Retina (tissue), 1 donor: ENCODE results near the gene NRGN.
A peak's percentile ranks its signal among the peaks of the same experiment; 100 is the strongest.
"Not testable (repeated sequence)": the region's sequence is repeated elsewhere in the genome, so short reads cannot be mapped to it uniquely, and the experiment has no call there.

Source experiments
- DNase-seq: peaks from one replicate; pipeline ENCODE4 v3.0.0-alpha.2; 2016

Gene NRGN

GRCh38 chr11:124758355-124759265 is 18.9 kb downstream of the NRGN start:
- peak; percentile 85 for DNase-seq

GRCh38 chr11:124759266-124760204 is 19.8 kb downstream of the NRGN start:
- DNase-seq, result peak; percentile 75

- DNase-seq, result peak; percentile 55
These were observed 20.5 kb downstream of the NRGN start for GRCh38 chr11:124760205-124760652.

GRCh38 chr11:124760806-124761205 is 21.1 kb downstream of the NRGN start:
- DNase-seq, result no peak

GRCh38 chr11:124761301-124762104 is 21.8 kb downstream of the NRGN start:
- peak; percentile 38 for DNase-seq

DNA sequence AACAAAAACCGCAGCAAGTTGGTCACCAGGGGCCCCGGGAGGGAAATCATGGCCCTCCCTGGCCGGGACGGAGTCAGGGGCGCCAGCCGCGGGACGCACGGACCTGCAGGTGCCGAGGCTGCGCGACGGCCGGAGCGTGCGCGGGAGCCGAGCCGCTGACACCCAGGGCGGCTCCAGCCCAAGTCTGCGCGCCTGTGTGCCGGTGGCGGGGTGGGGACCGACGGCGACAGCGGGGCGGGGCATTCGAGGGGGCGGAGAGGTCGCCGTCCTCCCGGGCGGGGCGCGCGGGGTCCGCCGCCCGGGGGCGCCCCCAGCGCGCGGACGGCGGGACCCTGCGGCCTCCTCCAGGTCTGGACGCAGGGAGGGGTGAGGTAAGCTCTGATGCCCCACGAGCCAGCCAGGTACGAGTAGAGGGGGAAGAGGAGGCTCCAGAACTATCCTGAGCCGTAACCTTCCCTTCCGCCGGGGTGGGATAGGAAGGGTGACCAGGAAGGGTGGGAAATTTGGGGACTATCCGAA is 22.4 kb downstream of the NRGN start, which contains the start of gene ESAM:
TSS of gene ESAM (minus strand) at position 186 of the 519 bp plus-strand sequence. CDS start at position 50, 136 bp downstream.
- DNase-seq, result no peak

DNA sequence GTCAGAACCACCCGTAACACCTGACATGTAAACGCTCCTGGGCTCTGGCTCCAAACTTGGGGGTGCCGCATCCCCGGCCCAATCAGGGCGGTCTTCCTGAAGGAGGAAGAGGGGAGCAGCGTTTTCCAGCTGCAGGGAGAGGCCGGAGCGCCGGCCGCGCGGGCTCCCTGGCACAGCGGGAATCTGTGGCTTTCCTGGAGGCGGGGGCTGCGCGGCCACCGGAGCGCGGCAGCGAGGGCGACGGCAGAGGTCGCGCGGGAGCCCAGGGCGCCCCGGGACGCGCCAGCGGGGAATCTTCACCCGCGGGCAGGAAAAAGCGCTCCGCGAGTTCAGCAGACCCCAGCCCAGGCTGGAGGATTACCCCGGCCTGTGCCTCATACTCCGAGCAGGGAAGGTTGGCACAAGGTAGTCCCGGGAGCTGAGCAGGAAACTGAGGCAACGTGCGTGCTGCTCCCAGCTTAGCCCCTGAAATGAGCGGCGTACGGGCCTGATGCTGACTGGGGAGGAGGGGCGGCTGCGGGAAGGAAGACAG is 22.9 kb downstream of the NRGN start:
- DNase-seq, result no peak

GRCh38 chr11:124763156-124763947 is 23.6 kb downstream of the NRGN start:
- DNase-seq, result peak; percentile 91

DNA sequence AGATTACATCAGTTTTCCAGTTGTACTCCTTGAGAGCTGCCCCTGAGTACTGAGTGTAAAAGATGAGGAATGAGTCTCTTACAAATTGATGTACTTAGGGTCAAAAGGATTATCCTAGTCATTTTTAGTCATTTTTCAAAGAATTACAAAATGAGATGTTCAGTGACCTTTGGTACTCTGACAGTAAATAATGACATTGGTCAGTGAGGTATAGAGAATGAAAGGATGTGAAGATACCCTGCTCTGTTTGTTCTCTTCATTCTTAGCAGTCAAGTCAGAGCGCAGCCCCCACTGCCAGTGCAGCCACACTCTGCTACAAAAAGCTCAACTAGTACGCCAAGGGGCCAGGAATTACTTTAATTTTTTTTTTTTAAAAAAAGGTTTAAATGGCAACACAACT is 26.4 kb downstream of the NRGN start:
- DNase-seq, result no peak

GRCh38 chr11:124768914-124769313 is 29.2 kb downstream of the NRGN start:
- DNase-seq, result no peak

- no peak for DNase-seq
These were observed 30.3 kb downstream of the NRGN start for GRCh38 chr11:124769806-124770774.

- DNase-seq, result not testable (repeated sequence)
These were observed 31.2 kb downstream of the NRGN start for GRCh38 chr11:124770959-124771358.

- no peak for DNase-seq
These were observed 37.3 kb downstream of the NRGN start for GRCh38 chr11:124776865-124777645.

- DNase-seq, result no peak
These were observed 38.5 kb downstream of the NRGN start for GRCh38 chr11:124778281-124778680.

DNA sequence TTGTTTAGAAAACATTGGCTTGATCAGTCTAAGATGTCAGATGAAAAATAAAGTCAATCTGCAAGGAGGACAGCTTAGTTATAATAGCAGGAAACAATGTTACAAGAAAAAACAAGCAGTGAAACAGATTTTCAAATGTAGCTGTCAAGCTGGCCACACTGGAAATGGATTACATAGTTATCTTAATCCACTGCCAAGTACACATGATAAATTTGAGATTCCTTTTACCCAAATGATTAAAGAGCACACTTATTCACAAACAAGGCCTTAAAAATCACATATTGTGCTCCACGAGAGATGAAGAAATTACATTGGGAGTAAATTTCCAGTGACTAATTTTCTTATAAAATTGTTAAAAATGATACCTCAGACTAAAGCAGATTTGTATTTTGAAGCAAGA is 39.8 kb downstream of the NRGN start:
- no peak for DNase-seq

DNA sequence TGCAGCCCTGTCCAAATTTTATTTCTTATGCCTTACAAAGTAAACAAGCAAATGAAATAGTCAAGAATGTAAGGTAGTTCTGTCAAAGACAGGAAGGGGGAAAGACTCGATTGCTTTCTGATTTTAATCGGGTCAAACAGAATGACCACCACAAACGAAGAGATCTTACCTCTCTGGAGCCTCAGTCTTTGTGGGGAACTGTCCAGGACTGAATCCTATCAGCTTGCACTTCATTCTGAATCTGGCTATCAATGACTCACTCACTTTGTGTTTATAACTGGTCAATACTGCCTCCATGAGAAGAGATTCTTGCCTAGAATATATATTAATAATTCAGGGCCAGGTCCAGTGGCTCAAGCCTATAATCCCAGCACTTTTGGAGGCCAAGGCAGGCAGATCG is 43.3 kb downstream of the NRGN start:
- no peak for DNase-seq

DNA sequence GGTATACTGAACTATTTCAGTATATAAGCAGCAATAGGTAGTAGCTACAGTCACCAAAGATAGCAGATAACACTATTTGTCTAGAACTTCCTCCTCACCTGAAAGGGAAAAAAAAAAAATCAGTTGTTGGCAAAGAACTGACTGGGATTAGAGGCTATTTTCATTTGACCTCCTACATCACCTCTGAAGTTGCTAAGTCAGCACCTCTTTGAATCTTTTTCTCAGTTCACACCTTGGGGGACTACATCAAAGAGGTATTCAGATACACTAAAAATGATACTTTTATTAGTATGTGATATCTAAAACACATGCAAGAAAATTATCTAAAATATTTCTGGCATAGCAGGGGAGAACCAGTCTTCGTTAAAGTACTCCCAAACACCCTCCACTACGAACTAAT is 44.3 kb downstream of the NRGN start:
- no peak for DNase-seq

DNA sequence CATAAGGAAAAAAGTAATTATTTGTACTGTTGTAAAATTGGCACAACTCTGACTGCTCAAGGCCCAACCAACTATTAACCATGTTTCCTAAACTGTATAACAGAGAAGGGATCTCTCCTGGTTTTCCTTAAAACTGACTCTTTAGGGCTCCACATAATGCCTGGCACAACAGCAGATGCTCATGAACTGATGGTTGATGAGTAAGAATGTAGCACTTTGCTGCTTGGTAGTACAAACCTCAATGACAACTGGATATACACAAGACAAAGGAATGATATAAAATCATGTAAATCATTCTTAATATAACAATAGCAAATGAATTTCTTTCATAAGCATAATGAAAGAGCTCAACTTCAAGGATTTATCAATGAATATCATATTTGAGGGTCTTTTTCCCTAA is 48.8 kb downstream of the NRGN start:
- no peak for DNase-seq
